HCT116 (cell line): ENCODE measurements around the gene EML1. TPM values are rescaled to one million over a fixed set of nuclear protein-coding genes. Genes with fewer than 3 reads are reported as not detected.

ENCODE experiments used
- ATAC-seq: fragments of 200-7000 bp; cut with Tn5 transposase; 2 replicates; pipeline ENCODE4 v1.9.1; 2020; ENCODE audit warnings: mild to moderate bottlenecking, moderate library complexity
- BruUV-seq: library from RNA; stranded (reverse); fragments of 400-500 nt; replicated peaks from 2 replicates; lab custom pipeline; 2021; lab: Mats Ljungman, UMichigan
- CTCF ChIA-PET: fragments of 300-600 bp; sonication (Branson Sonifier 250); formaldehyde crosslinking; loops from one replicate; lab custom pipeline; 2021; ENCODE audit warnings: antibody characterized with exemption; lab: Charles Lee
- POLR2A ChIA-PET: fragments of 300-600, 350-600 bp; sonication (Branson Sonifier 250); formaldehyde crosslinking; loops from one replicate; lab custom pipeline; 2021; ENCODE audit warnings: antibody characterized with exemption; lab: Charles Lee
- RAD21 ChIA-PET, 2 experiments: fragments of 300-600 bp; sonication (Branson Sonifier 250); formaldehyde crosslinking; loops; one replicate each; lab custom pipeline; 2023; ENCODE audit warnings: low total read pairs in 2 of 2; ENCODE audit not compliant: uncharacterized antibody in 2 of 2, unreplicated experiment in 2 of 2, low non-redundant PET in 1 of 2; lab: Charles Lee
- DNase-seq: peaks from one replicate; pipeline ENCODE4 v3.0.0-alpha.2; 2010; ENCODE audit warnings: low read depth, low spot score
- H2AFZ ChIP-seq: fragments of 200-600 bp; shearing (Covaris generic), sonication (generic); 2 replicates; pipeline ENCODE4 v1.6.1; 2017; ENCODE audit warnings: low read depth, mixed run types, mixed read lengths, antibody characterized with exemption, low read length; ENCODE audit not compliant: poor library complexity, severe bottlenecking
- H3K27ac ChIP-seq: 2 replicates; pipeline ENCODE4 v1.5.1; 2012; ENCODE audit warnings: low read depth, low read length
- H3K27me3 ChIP-seq: fragments of 200-600 bp; sonication (generic); 2 replicates; pipeline ENCODE4 v1.6.1; 2016; ENCODE audit warnings: mixed run types, low read length, mixed read lengths; ENCODE audit not compliant: insufficient read depth
- H3K36me3 ChIP-seq, 2 experiments: fragments of 200-500 bp in 1 of 2; fragments of 200-600 bp in 1 of 2; sonication (Bioruptor generic) in 1 of 2; sonication (generic) in 1 of 2; 2 replicates each; pipeline versions ENCODE4 v1.5.1 to v1.6.1; 2014 to 2016; ENCODE audit warnings: low read length in 2 of 2, inconsistent platforms in 1 of 2, mixed read lengths in 1 of 2, mixed run types in 1 of 2; ENCODE audit not compliant: insufficient read depth in 2 of 2, control insufficient read depth in 1 of 2
- H3K4me1 ChIP-seq, 2 experiments: fragments of 200-600 bp in 1 of 2; sonication (generic) in 1 of 2; 2 replicates each; pipeline versions ENCODE4 v1.5.1 to v1.6.1; 2012 to 2017; ENCODE audit warnings: low read length in 2 of 2, inconsistent platforms in 1 of 2, mild to moderate bottlenecking in 1 of 2, mixed read lengths in 1 of 2, mixed run types in 1 of 2, moderate library complexity in 1 of 2; ENCODE audit not compliant: insufficient read depth in 2 of 2, control insufficient read depth in 1 of 2
- H3K4me2 ChIP-seq: fragments of 200-600 bp; sonication (generic); 2 replicates; pipeline ENCODE4 v1.6.1; 2017; ENCODE audit warnings: mixed run types, low read length, mixed read lengths
- H3K4me3 ChIP-seq, 2 experiments: fragments of 200-600 bp in 1 of 2; sonication (generic) in 1 of 2; replicated peaks in 1 of 2; 2 replicates each; pipeline ENCODE4 v1.5.1; 2011 to 2016; ENCODE audit warnings: low read length in 2 of 2, control low read depth in 1 of 2, low read depth in 1 of 2, mild to moderate bottlenecking in 1 of 2, mixed read lengths in 1 of 2, mixed run types in 1 of 2
- H3K79me2 ChIP-seq: fragments of 200-600 bp; sonication (generic); 2 replicates; pipeline ENCODE4 v1.6.1; 2017; ENCODE audit warnings: mild to moderate bottlenecking, mixed run types, low read length, moderate library complexity, mixed read lengths; ENCODE audit not compliant: insufficient read depth
- H3K9ac ChIP-seq: fragments of 200-600 bp; sonication (generic); 2 replicates; pipeline ENCODE4 v1.6.1; 2016; ENCODE audit warnings: low read length, mixed read lengths
- H3K9me2 ChIP-seq: fragments of 200-600 bp; sonication (generic), shearing (Covaris generic); 2 replicates; pipeline ENCODE4 v1.6.1; 2017; ENCODE audit warnings: mixed run types, mild to moderate bottlenecking, moderate library complexity; ENCODE audit not compliant: insufficient read depth
- H3K9me3 ChIP-seq, 2 experiments: fragments of 200-500 bp in 1 of 2; fragments of 200-600 bp in 1 of 2; sonication (Bioruptor generic) in 1 of 2; sonication (generic) in 1 of 2; 2 replicates each; pipeline ENCODE4 v1.6.1; 2014 to 2017; ENCODE audit warnings: low read length in 2 of 2, mixed read lengths in 2 of 2, inconsistent platforms in 1 of 2, low read depth in 1 of 2, mild to moderate bottlenecking in 1 of 2, mixed run types in 1 of 2, moderate library complexity in 1 of 2; ENCODE audit not compliant: control insufficient read depth in 1 of 2, insufficient read depth in 1 of 2
- H4K20me1 ChIP-seq: fragments of 200-600 bp; sonication (generic), shearing (Covaris generic); 2 replicates; pipeline ENCODE4 v1.6.1; 2017; ENCODE audit warnings: mixed run types, mild to moderate bottlenecking, moderate library complexity; ENCODE audit not compliant: insufficient read depth
- CEBPB ChIP-seq: IDR thresholded peaks from 2 replicates; pipeline ENCODE4 v1.6.1; 2012; ENCODE audit warnings: low read depth
- CTCF ChIP-seq, 3 experiments: fragments of 200-600 bp in 1 of 3; sonication (generic) in 1 of 3; IDR thresholded peaks in 2 of 3; conservative IDR thresholded peaks in 1 of 3; 2 replicates each; pipeline ENCODE4 v1.5.1; 2012 to 2017; ENCODE audit warnings: low read depth in 2 of 3, low read length in 2 of 3, antibody characterized with exemption in 1 of 3, borderline replicate concordance in 1 of 3, control low read depth in 1 of 3, mild to moderate bottlenecking in 1 of 3, mixed read lengths in 1 of 3, mixed run types in 1 of 3, moderate library complexity in 1 of 3; ENCODE audit not compliant: insufficient read depth in 1 of 3
- EGR1 ChIP-seq: IDR thresholded peaks from 2 replicates; pipeline ENCODE4 v1.6.1; 2012; ENCODE audit warnings: low read depth
- EZH2 ChIP-seq: fragments of 200-600 bp; sonication (generic); IDR thresholded peaks from 2 replicates; pipeline ENCODE4 v1.6.1; 2017; ENCODE audit warnings: antibody characterized with exemption, mixed run types
- EZH2phosphoT487 ChIP-seq: fragments of 200-600 bp; IDR thresholded peaks from 2 replicates; pipeline ENCODE4 v1.6.1; 2018; ENCODE audit warnings: antibody characterized with exemption, borderline replicate concordance
- RAD21 ChIP-seq: IDR thresholded peaks from 2 replicates; pipeline ENCODE4 v1.6.1; 2012; ENCODE audit warnings: low read depth, mild to moderate bottlenecking
- SRF ChIP-seq: IDR thresholded peaks from 2 replicates; pipeline ENCODE4 v1.6.1; 2012; ENCODE audit warnings: low read depth
- TCF7L2 ChIP-seq: IDR thresholded peaks from 2 replicates; pipeline ENCODE4 v1.7.0; 2011; ENCODE audit warnings: borderline replicate concordance, inconsistent platforms; ENCODE audit not compliant: insufficient read depth, insufficient read length; ENCODE audit errors: extremely low read depth
- intact Hi-C: fragments of 100-400 bp; cut with micrococcal nuclease; formaldehyde crosslinking; loops from 2 replicates; pipeline ENCODE4 v1.10.0; 2022
- total RNA-seq: library from RNA; stranded (reverse); gene quantifications from one replicate; pipeline ENCODE4 v1.2.1, GENCODE V29; 2021; ENCODE audit not compliant: unreplicated experiment

Gene EML1
- total RNA-seq, 1 experiment from 2014 or later = 7.4 TPM

GRCh38 chr14:99781853-99782610 lies 11.2 kb upstream of the EML1 start:
- RAD21 ChIA-PET = no interaction called here
- H3K27me3 ChIP-seq = no peaks in the 10 kb centered on the region
- H3K9ac ChIP-seq = no peak overlapping the region
- TF ChIP-seq EZH2 (no peak), EGR1 (no peak), CEBPB (no peak), TCF7L2 (no peak), CTCF (IDR thresholded peaks at IDR 0.05 in 2 of 3, conservative IDR thresholded peaks at IDR 0.05 in 1 of 3; ENCODE audit: borderline replicate concordance in 1 of 3, insufficient read depth in 1 of 3, low read depth in 2 of 3, low read length in 2 of 3) (no peak), SRF (no peak), RAD21 (no peak), EZH2phosphoT487 (no peak)
- H3K36me3 ChIP-seq = no peaks in the 10 kb centered on the region
- H4K20me1 ChIP-seq = no peaks in the 10 kb centered on the region
- no peak overlapping the region for H3K4me3 ChIP-seq
- ATAC-seq (no peak), DNase-seq (no peak)
- CTCF ChIA-PET = interaction anchor here (1.1 kb wide), 1 partner anchor 11 kb away, joined by 4 read pairs; the partner anchor contains the start of gene EML1
- intact Hi-C loops = no loop called here
- peaks cover 0 to 10% of the 10 kb centered on the region in 2 experiments; a peak in 2 of 4 replicates for H3K4me1 ChIP-seq
- H3K9me2 ChIP-seq = no peaks in the 10 kb centered on the region
- BruUV-seq = no TSS peak
- no peak overlapping the region for H2AFZ ChIP-seq
- H3K27ac ChIP-seq = no peak overlapping the region
- H3K9me3 ChIP-seq = no peaks in the 10 kb centered on the region; a peak in 1 of 4 replicates
- no peak overlapping the region for H3K4me2 ChIP-seq
- POLR2A ChIA-PET = no interaction called here
- H3K79me2 ChIP-seq = no peaks in the 10 kb centered on the region
